ENCODE data around the gene CRIP2. TPM values are rescaled to one million over a fixed set of nuclear protein-coding genes. Genes with fewer than 3 reads are reported as not detected.

The CRIP2 gene
- total and polyA plus RNA-seq, 4 donors = 267 to 698 (median 392) TPM

- Histone ChIP-seq H3K4me3 (ENCODE audit: low read length in 2 of 2) (peak within 1 kb of the TSS; percentile 15 to 30), H3K27me3 (ENCODE audit: control insufficient read depth in 1 of 2, insufficient read depth in 2 of 2, low read length in 1 of 2) (no peaks in the 10 kb centered on the region), H3K27ac (ENCODE audit: low read depth in 1 of 2, low read length in 2 of 2) (peak within 1 kb of the TSS in 1 of 2 donors; percentile 87), H3K4me1 (ENCODE audit: control insufficient read depth in 1 of 2, insufficient read depth in 2 of 2, low read length in 2 of 2) (no peaks in the 10 kb centered on the region), H3K9me3 (ENCODE audit: control insufficient read depth, low read length) (no peaks in the 10 kb centered on the region), H3K36me3 (ENCODE audit: control insufficient read depth in 1 of 2, insufficient read depth in 2 of 2, low read length in 1 of 2) (no peaks in the 10 kb centered on the region)
- peak; percentile 99 to 100 for DNase-seq
- peak; percentile 88 for ATAC-seq (ENCODE audit: low FRiP score)
- WGBS, 2 donors = 0% methylated on average over 90 to 94 of the region's 94 CpGs
- intact Hi-C loops (cut with DNase I) = loop anchor here (2.0 to 5.0 kb wide), 4 partner anchors 37 to 188 kb away; partner anchors contain the start of genes BRF1 (in 1 of the 2) and TMEM121 (in 1 of the 2)
Measured at GRCh38 chr14:105490572-105491365, 16.1 kb downstream of the CRIP2 start, which contains the start of gene TEDC1. TSS of gene TEDC1 (plus strand) at chr14:105491246. CDS start at chr14:105491376, 130 bp downstream.

GRCh38 chr14:105491366-105491973 lies 16.8 kb downstream of the CRIP2 start:
- Histone ChIP-seq H3K4me3 (ENCODE audit: low read length in 2 of 2) (peak overlapping the region; percentile 15 to 24), H3K36me3 (ENCODE audit: control insufficient read depth in 1 of 2, insufficient read depth in 2 of 2, low read length in 1 of 2) (no peaks in the 10 kb centered on the region), H3K27ac (ENCODE audit: low read depth in 1 of 2, low read length in 2 of 2) (peak overlapping the region in 1 of 2 donors; percentile 2), H3K4me1 (ENCODE audit: control insufficient read depth in 1 of 2, insufficient read depth in 2 of 2, low read length in 2 of 2) (no peaks in the 10 kb centered on the region), H3K27me3 (ENCODE audit: control insufficient read depth in 1 of 2, insufficient read depth in 2 of 2, low read length in 1 of 2) (no peaks in the 10 kb centered on the region), H3K9me3 (ENCODE audit: control insufficient read depth, low read length) (no peaks in the 10 kb centered on the region)
- intact Hi-C loops (cut with DNase I) = loop anchor here (2.0 to 5.0 kb wide), 4 partner anchors 36 to 189 kb away; partner anchors contain the start of genes BRF1 (in 1 of the 2) and TMEM121 (in 1 of the 2)
- peak; percentile 81 to 93 for DNase-seq
- 1 to 2% methylated on average over 46 to 53 of the region's 53 CpGs for WGBS, 2 donors
- ATAC-seq (ENCODE audit: low FRiP score) = no peak

- ATAC-seq (ENCODE audit: low FRiP score) = no peak
- H3K4me1 ChIP-seq (ENCODE audit: control insufficient read depth in 1 of 2, insufficient read depth in 2 of 2, low read length in 2 of 2) = no peaks in the 10 kb centered on the region
- H3K27me3 ChIP-seq (ENCODE audit: control insufficient read depth in 1 of 2, insufficient read depth in 2 of 2, low read length in 1 of 2) = no peaks in the 10 kb centered on the region
- H3K4me3 ChIP-seq (ENCODE audit: low read length in 2 of 2) = no peak overlapping the region
- intact Hi-C loops (cut with DNase I) = loop anchor here (5.0 kb wide), 3 partner anchors 35 to 190 kb away; partner anchors contain the start of genes BRF1 (in 1 of the 2) and TMEM121 (in 1 of the 2)
- WGBS, 2 donors = 56% methylated on average over 24 of the region's 24 CpGs
- H3K27ac ChIP-seq (ENCODE audit: low read depth in 1 of 2, low read length in 2 of 2) = no peak overlapping the region
- no peaks in the 10 kb centered on the region for H3K36me3 ChIP-seq (ENCODE audit: control insufficient read depth in 1 of 2, insufficient read depth in 2 of 2, low read length in 1 of 2)
- no peaks in the 10 kb centered on the region for H3K9me3 ChIP-seq (ENCODE audit: control insufficient read depth, low read length)
- peak; percentile 66 to 78 for DNase-seq
Measured at GRCh38 chr14:105492031-105492970, 17.7 kb downstream of the CRIP2 start.

GRCh38 chr14:105492971-105493871 lies 18.6 kb downstream of the CRIP2 start:
- Histone ChIP-seq H3K9me3 (ENCODE audit: control insufficient read depth, low read length) (no peaks in the 10 kb centered on the region), H3K4me3 (ENCODE audit: low read length in 2 of 2) (no peak overlapping the region), H3K36me3 (ENCODE audit: control insufficient read depth in 1 of 2, insufficient read depth in 2 of 2, low read length in 1 of 2) (no peaks in the 10 kb centered on the region), H3K27ac (ENCODE audit: low read depth in 1 of 2, low read length in 2 of 2) (no peak overlapping the region), H3K4me1 (ENCODE audit: control insufficient read depth in 1 of 2, insufficient read depth in 2 of 2, low read length in 2 of 2) (no peaks in the 10 kb centered on the region), H3K27me3 (ENCODE audit: control insufficient read depth in 1 of 2, insufficient read depth in 2 of 2, low read length in 1 of 2) (no peaks in the 10 kb centered on the region)
- intact Hi-C loops (cut with DNase I) = loop anchor here (5.0 kb wide), 3 partner anchors 34 to 191 kb away; partner anchors contain the start of genes BRF1 (in 1 of the 2) and TMEM121 (in 1 of the 2)
- WGBS, 2 donors = 84 to 90% methylated on average over 20 of the region's 20 CpGs
- ATAC-seq (ENCODE audit: low FRiP score) (no peak), DNase-seq (peak; percentile 54 to 79)

- Histone ChIP-seq H3K36me3 (ENCODE audit: control insufficient read depth in 1 of 2, insufficient read depth in 2 of 2, low read length in 1 of 2) (no peaks in the 10 kb centered on the region), H3K4me1 (ENCODE audit: control insufficient read depth in 1 of 2, insufficient read depth in 2 of 2, low read length in 2 of 2) (no peaks in the 10 kb centered on the region), H3K4me3 (ENCODE audit: low read length in 2 of 2) (no peak overlapping the region), H3K27ac (ENCODE audit: low read depth in 1 of 2, low read length in 2 of 2) (no peak overlapping the region), H3K9me3 (ENCODE audit: control insufficient read depth, low read length) (no peaks in the 10 kb centered on the region), H3K27me3 (ENCODE audit: control insufficient read depth in 1 of 2, insufficient read depth in 2 of 2, low read length in 1 of 2) (no peaks in the 10 kb centered on the region)
- 84 to 86% methylated on average over 16 of the region's 16 CpGs for WGBS, 2 donors
- no peak for ATAC-seq (ENCODE audit: low FRiP score)
- intact Hi-C loops (cut with DNase I) = loop anchor here (5.0 kb wide), 3 partner anchors 33 to 192 kb away; partner anchors contain the start of genes BRF1 (in 1 of the 2) and TMEM121 (in 1 of the 2)
- DNase-seq = peak; percentile 51 to 74
Measured at GRCh38 chr14:105493921-105494605, 19.4 kb downstream of the CRIP2 start.

GRCh38 chr14:105494606-105494929 lies 19.9 kb downstream of the CRIP2 start:
- DNase-seq (peak; percentile 35 to 69), ATAC-seq (ENCODE audit: low FRiP score) (no peak)

More at GRCh38 chr14:105494606-105494929, 19.9 kb downstream of the CRIP2 start:
- intact Hi-C loops (cut with DNase I) = loop anchor here (5.0 kb wide), 3 partner anchors 33 to 192 kb away; partner anchors contain the start of genes BRF1 (in 1 of the 2) and TMEM121 (in 1 of the 2)
- Histone ChIP-seq H3K4me1 (ENCODE audit: control insufficient read depth in 1 of 2, insufficient read depth in 2 of 2, low read length in 2 of 2) (no peaks in the 10 kb centered on the region), H3K9me3 (ENCODE audit: control insufficient read depth, low read length) (no peaks in the 10 kb centered on the region), H3K36me3 (ENCODE audit: control insufficient read depth in 1 of 2, insufficient read depth in 2 of 2, low read length in 1 of 2) (no peaks in the 10 kb centered on the region), H3K27ac (ENCODE audit: low read depth in 1 of 2, low read length in 2 of 2) (no peak overlapping the region), H3K4me3 (ENCODE audit: low read length in 2 of 2) (no peak overlapping the region), H3K27me3 (ENCODE audit: control insufficient read depth in 1 of 2, insufficient read depth in 2 of 2, low read length in 1 of 2) (no peaks in the 10 kb centered on the region)
- 74 to 80% methylated on average over 6 of the region's 6 CpGs for WGBS, 2 donors

All from aorta (tissue), 5 donors.